GM10266 (cell line): ENCODE results near the gene KCNT2.

Experiments used
- DNase-seq: peaks from one replicate; pipeline ENCODE4 v3.0.0; 2012; ENCODE audit errors: extremely low spot score
- CTCF ChIP-seq: IDR thresholded peaks from 2 replicates; pipeline ENCODE4 v1.5.1; 2012; ENCODE audit warnings: mild to moderate bottlenecking, low read depth; ENCODE audit not compliant: control insufficient read depth, insufficient read depth; ENCODE audit errors: missing control alignments

The KCNT2 gene

GRCh38 chr1:196461521-196461920 lies 146.7 kb downstream of the KCNT2 start:
- no peak for DNase-seq
- TF ChIP-seq CTCF = no peak

- DNase-seq = no peak
Observed at GRCh38 chr1:196459383-196459782, 148.9 kb downstream of the KCNT2 start.

GRCh38 chr1:196454792-196455191 lies 153.4 kb downstream of the KCNT2 start:
- TF ChIP-seq CTCF = no peak
- DNase-seq = no peak

More at GRCh38 chr1:196459383-196459782, 148.9 kb downstream of the KCNT2 start:
- TF ChIP-seq CTCF = no peak

- no peak for TF ChIP-seq CTCF
- DNase-seq = no peak
Observed at GRCh38 chr1:196451103-196451502, 157.1 kb downstream of the KCNT2 start.

GRCh38 chr1:196450143-196451095 lies 157.8 kb downstream of the KCNT2 start:
- no peak for DNase-seq

GRCh38 chr1:196449460-196449859 lies 158.8 kb downstream of the KCNT2 start:
- no peak for TF ChIP-seq CTCF
- DNase-seq = no peak

More at GRCh38 chr1:196450143-196451095, 157.8 kb downstream of the KCNT2 start:
- no peak for TF ChIP-seq CTCF

- no peak for DNase-seq
- no peak for TF ChIP-seq CTCF
Observed at GRCh38 chr1:196445775-196446174, 162.5 kb downstream of the KCNT2 start.
